Measurements from ENCODE around the gene UTS2. TPM values are rescaled to one million over a fixed set of nuclear protein-coding genes. Genes with fewer than 3 reads are reported as not detected.

The UTS2 gene
- total RNA-seq, 1 donor from 2014 or later: not detected

GRCh38 chr1:7824701-7825100, 28.2 kb downstream of the UTS2 start:
- H3K27me3 Mint-ChIP-seq (ENCODE audit: low read depth): no peaks in the 10 kb centered on the region
- H3K4me1 Mint-ChIP-seq (ENCODE audit: low read depth): peaks cover 20% of the 10 kb centered on the region
- no peak overlapping the region for H3K27ac Mint-ChIP-seq
- no peaks in the 10 kb centered on the region for H3K9me3 Mint-ChIP-seq
- intact Hi-C loops (cut with micrococcal nuclease): no loop called here
- H3K4me3 Mint-ChIP-seq (ENCODE audit: low read depth): no peak overlapping the region
- H3K36me3 Mint-ChIP-seq (ENCODE audit: low read depth): peaks cover 6% of the 10 kb centered on the region
- DNase-seq (ENCODE audit: low spot score): no peak

DNA sequence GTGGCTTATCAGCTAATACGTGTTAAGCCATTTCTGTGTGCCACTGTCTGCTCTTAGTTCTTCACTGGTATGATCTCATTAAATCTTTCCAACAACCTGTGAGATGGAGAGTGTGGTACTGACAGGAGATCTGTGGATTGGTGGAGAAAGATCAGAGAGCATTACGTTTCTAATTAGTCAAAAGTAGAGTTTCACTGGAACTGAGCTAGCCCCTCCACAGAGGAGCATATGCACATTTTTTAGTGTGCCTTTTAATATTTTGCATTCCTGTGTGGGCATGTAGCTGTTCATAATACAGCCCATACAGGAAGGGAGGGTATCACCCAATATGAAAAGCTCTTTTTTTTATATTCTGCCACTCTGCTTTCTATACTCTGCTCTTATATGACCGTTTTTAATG, 31.6 kb downstream of the UTS2 start:
- no peak overlapping the region for H3K27ac Mint-ChIP-seq
- H3K27me3 Mint-ChIP-seq (ENCODE audit: low read depth): no peaks in the 10 kb centered on the region
- no peaks in the 10 kb centered on the region for H3K9me3 Mint-ChIP-seq
- H3K36me3 Mint-ChIP-seq (ENCODE audit: low read depth): peaks cover 3% of the 10 kb centered on the region
- H3K4me3 Mint-ChIP-seq (ENCODE audit: low read depth): no peak overlapping the region
- DNase-seq (ENCODE audit: low spot score): no peak
- intact Hi-C loops (cut with micrococcal nuclease): no loop called here
- H3K4me1 Mint-ChIP-seq (ENCODE audit: low read depth): peaks cover 8% of the 10 kb centered on the region

DNA sequence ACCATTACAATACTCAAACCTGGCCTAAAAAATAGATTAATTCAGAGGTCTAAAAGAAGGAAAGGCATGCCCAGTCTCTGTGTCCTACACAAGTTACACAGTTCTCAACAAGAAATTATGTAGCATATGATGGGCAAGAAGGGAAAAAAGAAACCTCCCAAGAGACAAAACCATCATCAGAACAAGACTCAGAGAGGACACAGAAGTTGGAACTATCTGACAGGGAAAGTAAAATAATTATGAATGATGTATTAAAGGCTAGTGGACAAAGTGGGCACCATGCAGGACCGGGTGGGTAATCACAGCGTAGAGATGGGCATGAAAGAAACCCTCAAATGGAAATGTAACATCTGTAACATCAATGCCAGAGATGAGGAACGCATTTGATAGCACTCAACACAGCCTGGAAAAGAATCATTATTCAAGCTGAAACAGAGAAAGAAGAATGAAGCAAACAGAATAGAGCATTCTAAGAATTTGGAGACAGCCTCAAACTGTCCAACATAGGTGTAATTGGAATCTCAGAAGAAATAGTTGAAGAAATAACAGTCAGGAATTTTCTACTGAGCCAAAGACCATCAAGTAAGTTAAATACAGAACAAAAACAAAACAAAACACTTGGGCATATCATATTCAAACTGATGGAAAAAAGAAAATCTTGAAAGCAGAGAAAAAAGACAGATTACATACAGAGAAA, 39.0 kb downstream of the UTS2 start:
- H3K36me3 Mint-ChIP-seq (ENCODE audit: low read depth): peaks cover 19% of the 10 kb centered on the region
- peaks cover 22% of the 10 kb centered on the region for H3K9me3 Mint-ChIP-seq

DNA sequence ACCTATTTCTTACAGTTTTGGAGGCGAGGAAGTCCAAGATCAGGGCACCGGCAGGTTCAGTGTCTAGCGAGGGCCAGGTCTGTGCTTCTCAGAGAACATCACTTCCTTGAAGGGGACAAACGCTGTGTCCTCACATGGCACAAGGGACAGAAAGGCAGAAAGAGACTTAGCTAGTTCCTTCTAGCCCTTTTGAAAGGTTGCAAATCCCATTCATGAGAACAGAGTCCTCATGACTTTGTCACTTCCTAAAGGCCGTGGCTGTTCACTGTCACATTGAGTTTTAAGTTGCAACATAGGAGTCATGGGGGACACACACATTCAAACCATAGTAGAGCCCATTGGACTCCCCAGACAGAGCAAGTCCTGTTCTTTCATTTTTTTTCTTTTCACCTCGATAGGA, 41.4 kb downstream of the UTS2 start:
- H3K9me3 Mint-ChIP-seq: peaks cover 22% of the 10 kb centered on the region

More for the DNA sequence above, 39.0 kb downstream of the UTS2 start:
- no peak overlapping the region for H3K4me3 Mint-ChIP-seq (ENCODE audit: low read depth)
- peaks cover 4% of the 10 kb centered on the region for H3K27me3 Mint-ChIP-seq (ENCODE audit: low read depth)
- peaks cover 2% of the 10 kb centered on the region for H3K4me1 Mint-ChIP-seq (ENCODE audit: low read depth)
- no peak for DNase-seq (ENCODE audit: low spot score)
- intact Hi-C loops (cut with micrococcal nuclease): no loop called here
- no peak overlapping the region for H3K27ac Mint-ChIP-seq

DNA sequence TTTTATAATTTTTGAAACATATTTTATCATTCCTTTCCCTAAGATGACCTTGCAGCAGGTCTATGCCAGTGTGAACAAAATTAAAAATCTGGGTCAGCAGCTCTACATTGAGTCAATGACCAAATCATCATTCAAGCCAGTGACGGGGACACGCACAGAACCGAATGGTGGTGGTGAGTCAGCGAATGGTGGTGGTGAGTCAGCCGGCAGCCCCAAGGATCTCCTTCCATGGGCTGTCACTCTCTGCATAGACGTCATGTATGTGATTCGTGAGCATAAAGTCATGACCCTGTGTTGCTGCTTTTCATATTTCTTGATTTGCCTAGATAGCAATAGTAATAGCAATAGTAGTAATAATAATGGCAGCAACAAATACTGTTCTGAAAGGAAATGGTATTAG, 42.5 kb downstream of the UTS2 start:
- Mint-ChIP-seq H3K4me1 (ENCODE audit: low read depth) (peaks cover 2% of the 10 kb centered on the region), H3K9me3 (peaks cover 21% of the 10 kb centered on the region), H3K27me3 (ENCODE audit: low read depth) (peaks cover 4% of the 10 kb centered on the region), H3K4me3 (ENCODE audit: low read depth) (no peak overlapping the region), H3K36me3 (ENCODE audit: low read depth) (peaks cover 19% of the 10 kb centered on the region), H3K27ac (no peak overlapping the region)
- no peak for DNase-seq (ENCODE audit: low spot score)
- intact Hi-C loops (cut with micrococcal nuclease): no loop called here

More for the DNA sequence above, 41.4 kb downstream of the UTS2 start:
- Mint-ChIP-seq H3K27me3 (ENCODE audit: low read depth) (peaks cover 4% of the 10 kb centered on the region), H3K4me1 (ENCODE audit: low read depth) (peaks cover 2% of the 10 kb centered on the region), H3K4me3 (ENCODE audit: low read depth) (no peak overlapping the region), H3K36me3 (ENCODE audit: low read depth) (peaks cover 19% of the 10 kb centered on the region), H3K27ac (no peak overlapping the region)
- no peak for DNase-seq (ENCODE audit: low spot score)
- intact Hi-C loops (cut with micrococcal nuclease): no loop called here

DNA sequence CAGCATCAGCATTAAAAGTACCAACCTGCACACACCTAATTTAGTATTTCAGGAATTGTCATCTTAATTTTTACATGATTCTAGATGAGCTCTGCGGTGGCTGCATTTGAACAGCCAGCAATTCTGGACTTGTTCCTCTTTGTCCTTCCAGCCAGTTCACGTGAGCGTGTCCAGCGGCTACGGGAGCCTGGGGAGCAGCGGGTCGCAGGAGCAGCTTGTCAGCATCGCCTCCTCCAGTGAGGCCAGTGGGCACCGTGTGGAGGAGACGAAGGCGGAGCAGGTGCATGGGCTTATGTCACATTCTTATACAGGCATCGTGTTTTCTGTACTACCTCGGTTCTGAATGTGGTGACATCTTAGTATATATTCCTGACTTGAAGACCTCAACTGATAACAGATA, 43.1 kb downstream of the UTS2 start:
- Mint-ChIP-seq H3K4me3 (ENCODE audit: low read depth) (no peak overlapping the region), H3K27ac (no peak overlapping the region), H3K36me3 (ENCODE audit: low read depth) (peaks cover 15% of the 10 kb centered on the region), H3K9me3 (peaks cover 16% of the 10 kb centered on the region), H3K27me3 (ENCODE audit: low read depth) (peaks cover 3% of the 10 kb centered on the region), H3K4me1 (ENCODE audit: low read depth) (peaks cover 2% of the 10 kb centered on the region)
- DNase-seq (ENCODE audit: low spot score): no peak
- intact Hi-C loops (cut with micrococcal nuclease): no loop called here

- intact Hi-C loops (cut with micrococcal nuclease): loop anchor here (1.0 kb wide), 1 partner anchor 94 kb away; no protein-coding TSS in a partner anchor
- peaks cover 6% of the 10 kb centered on the region for H3K9me3 Mint-ChIP-seq
- H3K4me1 Mint-ChIP-seq (ENCODE audit: low read depth): peaks cover 2% of the 10 kb centered on the region
- no peak overlapping the region for H3K4me3 Mint-ChIP-seq (ENCODE audit: low read depth)
- H3K27ac Mint-ChIP-seq: no peak overlapping the region
- DNase-seq (ENCODE audit: low spot score): no peak
- peaks cover 5% of the 10 kb centered on the region for H3K36me3 Mint-ChIP-seq (ENCODE audit: low read depth)
- no peaks in the 10 kb centered on the region for H3K27me3 Mint-ChIP-seq (ENCODE audit: low read depth)
These were observed 44.5 kb downstream of the UTS2 start for GRCh38 chr1:7808253-7808844.

DNA sequence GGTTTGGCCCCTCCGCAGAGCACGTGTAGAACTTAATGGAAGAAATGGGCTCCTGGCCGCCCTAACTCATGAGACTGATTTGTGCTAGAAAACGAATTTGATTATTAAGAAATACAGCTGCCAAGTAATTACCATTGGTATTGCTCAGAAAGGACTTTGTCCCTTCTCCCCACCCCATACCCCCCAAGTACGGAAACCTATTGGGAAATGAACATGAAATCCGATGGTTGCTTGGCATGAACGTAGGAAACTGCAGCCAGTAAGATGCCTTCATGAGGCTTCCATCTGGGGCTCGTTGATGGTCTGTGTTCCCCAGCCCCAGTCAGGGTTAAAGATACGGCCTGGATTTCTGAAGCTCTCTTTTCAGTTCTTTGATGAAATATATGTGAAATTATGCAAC, 47.4 kb downstream of the UTS2 start:
- intact Hi-C loops (cut with micrococcal nuclease): no loop called here
- H3K27me3 Mint-ChIP-seq (ENCODE audit: low read depth): no peaks in the 10 kb centered on the region
- H3K27ac Mint-ChIP-seq: no peak overlapping the region
- no peaks in the 10 kb centered on the region for H3K9me3 Mint-ChIP-seq
- peaks cover 2% of the 10 kb centered on the region for H3K4me1 Mint-ChIP-seq (ENCODE audit: low read depth)
- no peak overlapping the region for H3K4me3 Mint-ChIP-seq (ENCODE audit: low read depth)
- no peaks in the 10 kb centered on the region for H3K36me3 Mint-ChIP-seq (ENCODE audit: low read depth)
- no peak for DNase-seq (ENCODE audit: low spot score)

Other genes with a start within 250 kb of the UTS2 start
- 21.6 and 25.2 TPM in 2 replicates for gene VAMP3, start 81.8 kb downstream of the UTS2 start, total RNA-seq
- 3.3 and 4.5 TPM in 2 replicates for gene PER3, start 68.8 kb downstream of the UTS2 start, total RNA-seq
- gene TNFRSF9, start 87.8 kb upstream of the UTS2 start, total RNA-seq: 112 and 115 TPM in 2 replicates
- 498 and 514 TPM in 2 replicates for gene PARK7, start 108.6 kb upstream of the UTS2 start, total RNA-seq
- 3.1 and 3.8 TPM in 2 replicates for gene ERRFI1, start 173.2 kb upstream of the UTS2 start, total RNA-seq